ENCODE results near the gene HES1. TPM values are rescaled to one million over a fixed set of nuclear protein-coding genes. Genes with fewer than 3 reads are reported as not detected.

The HES1 gene
- total and polyA plus RNA-seq, 9 of the 15 experiments (the other 6 are each of a cell fraction or from before 2014, with no cell fraction given) = 3.4 to 37.0 (median 19.3) TPM

DNA sequence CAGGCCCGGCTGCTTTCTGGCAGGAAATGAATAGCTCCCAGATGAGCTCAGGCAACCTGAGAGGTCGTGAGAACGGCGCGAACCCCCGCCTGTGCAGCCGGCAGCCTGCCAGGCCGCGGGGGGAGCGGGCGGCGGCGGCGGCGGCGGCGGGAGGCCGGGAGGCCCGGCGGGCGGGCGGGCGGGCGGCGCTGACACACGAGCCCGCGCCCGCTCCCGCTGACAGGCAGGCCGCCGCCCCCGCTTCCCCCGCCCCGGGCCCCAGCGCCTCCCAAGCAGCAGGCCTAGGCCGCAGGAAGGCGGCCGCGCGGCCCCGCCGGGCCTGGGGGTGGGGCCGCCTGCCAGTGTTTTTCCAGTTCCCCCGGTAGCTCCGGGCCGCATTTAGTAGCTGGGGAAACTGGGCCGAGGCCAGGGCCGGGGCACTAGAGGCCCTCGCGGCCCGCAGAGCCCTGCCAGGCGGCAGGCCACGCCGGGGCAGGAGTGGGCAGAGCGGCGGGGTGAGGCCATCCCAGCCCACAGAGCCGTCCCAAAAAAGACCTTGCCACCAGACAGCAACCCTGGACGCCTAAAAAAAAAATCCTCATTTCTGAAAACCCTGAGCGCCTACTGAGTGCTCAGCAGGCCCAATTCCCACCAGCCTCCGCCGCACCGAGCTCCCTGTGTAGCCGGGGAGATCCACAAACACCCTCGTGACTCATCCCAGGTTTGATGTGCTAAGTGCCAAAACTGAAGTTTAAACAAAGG is 5.6 kb downstream of the HES1 start (continued):
- TF ChIP-seq, protein P1, sequence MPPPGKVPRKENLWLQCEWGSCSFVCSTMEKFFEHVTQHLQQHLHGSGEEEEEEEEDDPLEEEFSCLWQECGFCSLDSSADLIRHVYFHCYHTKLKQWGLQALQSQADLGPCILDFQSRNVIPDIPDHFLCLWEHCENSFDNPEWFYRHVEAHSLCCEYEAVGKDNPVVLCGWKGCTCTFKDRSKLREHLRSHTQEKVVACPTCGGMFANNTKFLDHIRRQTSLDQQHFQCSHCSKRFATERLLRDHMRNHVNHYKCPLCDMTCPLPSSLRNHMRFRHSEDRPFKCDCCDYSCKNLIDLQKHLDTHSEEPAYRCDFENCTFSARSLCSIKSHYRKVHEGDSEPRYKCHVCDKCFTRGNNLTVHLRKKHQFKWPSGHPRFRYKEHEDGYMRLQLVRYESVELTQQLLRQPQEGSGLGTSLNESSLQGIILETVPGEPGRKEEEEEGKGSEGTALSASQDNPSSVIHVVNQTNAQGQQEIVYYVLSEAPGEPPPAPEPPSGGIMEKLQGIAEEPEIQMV (tag; conservative IDR thresholded peaks at IDR 0.05; ENCODE audit: low read depth) = no peak
- TF ChIP-seq CTBP1 (IDR thresholded peaks at IDR 0.05; ENCODE audit: borderline replicate concordance) = peak; percentile 53
- TF ChIP-seq U2AF1 (optimal IDR thresholded peaks at IDR 0.05; ENCODE audit: low read depth, low read length) = peak; percentile 38
- 0 out of 2 replicates have a peak, but pooled peaks have one; percentile 22 for TF ChIP-seq ZNF445 (CRISPR knock-in tag; IDR thresholded peaks at IDR 0.05; ENCODE audit: low read depth)
- TF ChIP-seq MBD2 (IDR thresholded peaks at IDR 0.05; ENCODE audit: borderline replicate concordance, low read depth) = peak; percentile 15; the same call in 1 of the 2 replicates
- peak; percentile 16; the same call in 1 of the 2 replicates for TF ChIP-seq TRIM28 (IDR thresholded peaks at IDR 0.05)
- no peak for TF ChIP-seq PCBP1 (IDR thresholded peaks at IDR 0.05; ENCODE audit: low read depth, low read length, poor library complexity, severe bottlenecking)
- TF ChIP-seq, protein P2, sequence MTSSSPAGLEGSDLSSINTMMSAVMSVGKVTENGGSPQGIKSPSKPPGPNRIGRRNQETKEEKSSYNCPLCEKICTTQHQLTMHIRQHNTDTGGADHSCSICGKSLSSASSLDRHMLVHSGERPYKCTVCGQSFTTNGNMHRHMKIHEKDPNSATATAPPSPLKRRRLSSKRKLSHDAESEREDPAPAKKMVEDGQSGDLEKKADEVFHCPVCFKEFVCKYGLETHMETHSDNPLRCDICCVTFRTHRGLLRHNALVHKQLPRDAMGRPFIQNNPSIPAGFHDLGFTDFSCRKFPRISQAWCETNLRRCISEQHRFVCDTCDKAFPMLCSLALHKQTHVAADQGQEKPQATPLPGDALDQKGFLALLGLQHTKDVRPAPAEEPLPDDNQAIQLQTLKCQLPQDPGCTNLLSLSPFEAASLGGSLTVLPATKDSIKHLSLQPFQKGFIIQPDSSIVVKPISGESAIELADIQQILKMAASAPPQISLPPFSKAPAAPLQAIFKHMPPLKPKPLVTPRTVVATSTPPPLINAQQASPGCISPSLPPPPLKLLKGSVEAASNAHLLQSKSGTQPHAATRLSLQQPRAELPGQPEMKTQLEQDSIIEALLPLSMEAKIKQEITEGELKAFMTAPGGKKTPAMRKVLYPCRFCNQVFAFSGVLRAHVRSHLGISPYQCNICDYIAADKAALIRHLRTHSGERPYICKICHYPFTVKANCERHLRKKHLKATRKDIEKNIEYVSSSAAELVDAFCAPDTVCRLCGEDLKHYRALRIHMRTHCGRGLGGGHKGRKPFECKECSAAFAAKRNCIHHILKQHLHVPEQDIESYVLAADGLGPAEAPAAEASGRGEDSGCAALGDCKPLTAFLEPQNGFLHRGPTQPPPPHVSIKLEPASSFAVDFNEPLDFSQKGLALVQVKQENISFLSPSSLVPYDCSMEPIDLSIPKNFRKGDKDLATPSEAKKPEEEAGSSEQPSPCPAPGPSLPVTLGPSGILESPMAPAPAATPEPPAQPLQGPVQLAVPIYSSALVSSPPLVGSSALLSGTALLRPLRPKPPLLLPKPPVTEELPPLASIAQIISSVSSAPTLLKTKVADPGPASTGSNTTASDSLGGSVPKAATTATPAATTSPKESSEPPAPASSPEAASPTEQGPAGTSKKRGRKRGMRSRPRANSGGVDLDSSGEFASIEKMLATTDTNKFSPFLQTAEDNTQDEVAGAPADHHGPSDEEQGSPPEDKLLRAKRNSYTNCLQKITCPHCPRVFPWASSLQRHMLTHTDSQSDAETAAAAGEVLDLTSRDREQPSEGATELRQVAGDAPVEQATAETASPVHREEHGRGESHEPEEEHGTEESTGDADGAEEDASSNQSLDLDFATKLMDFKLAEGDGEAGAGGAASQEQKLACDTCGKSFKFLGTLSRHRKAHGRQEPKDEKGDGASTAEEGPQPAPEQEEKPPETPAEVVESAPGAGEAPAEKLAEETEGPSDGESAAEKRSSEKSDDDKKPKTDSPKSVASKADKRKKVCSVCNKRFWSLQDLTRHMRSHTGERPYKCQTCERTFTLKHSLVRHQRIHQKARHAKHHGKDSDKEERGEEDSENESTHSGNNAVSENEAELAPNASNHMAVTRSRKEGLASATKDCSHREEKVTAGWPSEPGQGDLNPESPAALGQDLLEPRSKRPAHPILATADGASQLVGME (CRISPR knock-in tag; IDR thresholded peaks at IDR 0.05) = 0 out of 2 replicates have a peak, but pooled peaks have one; percentile 41
- TF ChIP-seq IFI16 (CRISPR knock-in tag; IDR thresholded peaks at IDR 0.05) = no peak
- 0 out of 2 replicates have a peak, but pooled peaks have one; percentile 22 for TF ChIP-seq OTX1 (CRISPR knock-in tag; IDR thresholded peaks at IDR 0.05)
- TF ChIP-seq FOXM1 (IDR thresholded peaks at IDR 0.05; ENCODE audit: low read depth) = no peak
- TF ChIP-seq FOXM1 (CRISPR knock-in tag; IDR thresholded peaks at IDR 0.05; ENCODE audit: low read depth) = no peak
- no peak; the same call in 1 of the 2 replicates for TF ChIP-seq SMAD3 (CRISPR knock-in tag; conservative IDR thresholded peaks at IDR 0.05)
- TF ChIP-seq, protein P3, sequence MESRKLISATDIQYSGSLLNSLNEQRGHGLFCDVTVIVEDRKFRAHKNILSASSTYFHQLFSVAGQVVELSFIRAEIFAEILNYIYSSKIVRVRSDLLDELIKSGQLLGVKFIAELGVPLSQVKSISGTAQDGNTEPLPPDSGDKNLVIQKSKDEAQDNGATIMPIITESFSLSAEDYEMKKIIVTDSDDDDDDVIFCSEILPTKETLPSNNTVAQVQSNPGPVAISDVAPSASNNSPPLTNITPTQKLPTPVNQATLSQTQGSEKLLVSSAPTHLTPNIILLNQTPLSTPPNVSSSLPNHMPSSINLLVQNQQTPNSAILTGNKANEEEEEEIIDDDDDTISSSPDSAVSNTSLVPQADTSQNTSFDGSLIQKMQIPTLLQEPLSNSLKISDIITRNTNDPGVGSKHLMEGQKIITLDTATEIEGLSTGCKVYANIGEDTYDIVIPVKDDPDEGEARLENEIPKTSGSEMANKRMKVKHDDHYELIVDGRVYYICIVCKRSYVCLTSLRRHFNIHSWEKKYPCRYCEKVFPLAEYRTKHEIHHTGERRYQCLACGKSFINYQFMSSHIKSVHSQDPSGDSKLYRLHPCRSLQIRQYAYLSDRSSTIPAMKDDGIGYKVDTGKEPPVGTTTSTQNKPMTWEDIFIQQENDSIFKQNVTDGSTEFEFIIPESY (CRISPR knock-in tag; IDR thresholded peaks at IDR 0.05) = no peak
- TF ChIP-seq, protein P4, sequence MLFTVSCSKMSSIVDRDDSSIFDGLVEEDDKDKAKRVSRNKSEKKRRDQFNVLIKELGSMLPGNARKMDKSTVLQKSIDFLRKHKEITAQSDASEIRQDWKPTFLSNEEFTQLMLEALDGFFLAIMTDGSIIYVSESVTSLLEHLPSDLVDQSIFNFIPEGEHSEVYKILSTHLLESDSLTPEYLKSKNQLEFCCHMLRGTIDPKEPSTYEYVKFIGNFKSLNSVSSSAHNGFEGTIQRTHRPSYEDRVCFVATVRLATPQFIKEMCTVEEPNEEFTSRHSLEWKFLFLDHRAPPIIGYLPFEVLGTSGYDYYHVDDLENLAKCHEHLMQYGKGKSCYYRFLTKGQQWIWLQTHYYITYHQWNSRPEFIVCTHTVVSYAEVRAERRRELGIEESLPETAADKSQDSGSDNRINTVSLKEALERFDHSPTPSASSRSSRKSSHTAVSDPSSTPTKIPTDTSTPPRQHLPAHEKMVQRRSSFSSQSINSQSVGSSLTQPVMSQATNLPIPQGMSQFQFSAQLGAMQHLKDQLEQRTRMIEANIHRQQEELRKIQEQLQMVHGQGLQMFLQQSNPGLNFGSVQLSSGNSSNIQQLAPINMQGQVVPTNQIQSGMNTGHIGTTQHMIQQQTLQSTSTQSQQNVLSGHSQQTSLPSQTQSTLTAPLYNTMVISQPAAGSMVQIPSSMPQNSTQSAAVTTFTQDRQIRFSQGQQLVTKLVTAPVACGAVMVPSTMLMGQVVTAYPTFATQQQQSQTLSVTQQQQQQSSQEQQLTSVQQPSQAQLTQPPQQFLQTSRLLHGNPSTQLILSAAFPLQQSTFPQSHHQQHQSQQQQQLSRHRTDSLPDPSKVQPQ (CRISPR knock-in tag; IDR thresholded peaks at IDR 0.05; ENCODE audit: borderline replicate concordance) = peak; percentile 30; the same call in 1 of the 2 replicates
